ENCODE data around the gene MMUT.

GRCh38 chr6:49454787-49455709 lies 8.0 kb downstream of the MMUT start:
- TF ChIP-seq CTCF (IDR thresholded peaks at IDR 0.05; ENCODE audit: borderline replicate concordance, extremely low read depth, low read length, poor library complexity, severe bottlenecking) = no peak
- TF ChIP-seq EZH2 (IDR thresholded peaks at IDR 0.05; ENCODE audit: borderline replicate concordance, low read depth, low read length, severe bottlenecking) = no peak
